Measurements from ENCODE around the gene ART3.

DNA sequence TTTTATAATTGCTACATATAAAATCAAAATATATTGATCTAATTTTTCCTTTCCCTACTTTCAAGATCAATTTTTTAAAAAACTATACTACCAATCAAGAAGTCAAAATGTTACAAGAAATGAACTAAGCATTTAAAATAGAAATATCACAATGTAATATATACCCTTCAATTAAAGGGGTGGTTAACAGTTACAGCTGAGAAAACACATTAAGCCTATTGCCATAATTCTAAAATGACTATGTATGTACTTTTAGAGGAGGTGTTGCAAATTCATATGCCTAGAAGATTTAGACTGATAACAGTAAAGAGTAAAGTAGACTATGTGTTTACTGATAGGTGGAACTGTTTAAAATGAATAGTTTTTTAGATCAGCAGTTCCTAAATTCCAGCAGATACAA lies 70.0 kb downstream of the ART3 start:
- TF ChIP-seq, protein P1, sequence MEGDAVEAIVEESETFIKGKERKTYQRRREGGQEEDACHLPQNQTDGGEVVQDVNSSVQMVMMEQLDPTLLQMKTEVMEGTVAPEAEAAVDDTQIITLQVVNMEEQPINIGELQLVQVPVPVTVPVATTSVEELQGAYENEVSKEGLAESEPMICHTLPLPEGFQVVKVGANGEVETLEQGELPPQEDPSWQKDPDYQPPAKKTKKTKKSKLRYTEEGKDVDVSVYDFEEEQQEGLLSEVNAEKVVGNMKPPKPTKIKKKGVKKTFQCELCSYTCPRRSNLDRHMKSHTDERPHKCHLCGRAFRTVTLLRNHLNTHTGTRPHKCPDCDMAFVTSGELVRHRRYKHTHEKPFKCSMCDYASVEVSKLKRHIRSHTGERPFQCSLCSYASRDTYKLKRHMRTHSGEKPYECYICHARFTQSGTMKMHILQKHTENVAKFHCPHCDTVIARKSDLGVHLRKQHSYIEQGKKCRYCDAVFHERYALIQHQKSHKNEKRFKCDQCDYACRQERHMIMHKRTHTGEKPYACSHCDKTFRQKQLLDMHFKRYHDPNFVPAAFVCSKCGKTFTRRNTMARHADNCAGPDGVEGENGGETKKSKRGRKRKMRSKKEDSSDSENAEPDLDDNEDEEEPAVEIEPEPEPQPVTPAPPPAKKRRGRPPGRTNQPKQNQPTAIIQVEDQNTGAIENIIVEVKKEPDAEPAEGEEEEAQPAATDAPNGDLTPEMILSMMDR (IDR thresholded peaks at IDR 0.05), result no peak
- no peak for TF ChIP-seq EZH2 (IDR thresholded peaks at IDR 0.05; ENCODE audit: borderline replicate concordance, insufficient read depth, low read depth, low read length, poor library complexity, severe bottlenecking)
